Naive thymus-derived CD8-positive, alpha-beta T cell (primary cell): ENCODE data around the gene ARID3A. TPM values are rescaled to one million over a fixed set of nuclear protein-coding genes. Genes with fewer than 3 reads are reported as not detected.
A peak's percentile ranks its signal among the peaks of the same experiment; 100 is the strongest.

Experiments
- ATAC-seq, 2 donors: fragments of 150-1000 bp; cut with Tn5 transposase in 1 of 2; sonication (Bioruptor Pico), chemical (Tn5 transposase) in 1 of 2; 1 replicate in 1 of 2; 2 replicates in 1 of 2; pipeline ENCODE4 v1.10.0; 2021; ENCODE audit warnings: mild to moderate bottlenecking in 2 of 2, moderate library complexity in 2 of 2
- POLR2A ChIA-PET: fragments of 350-600 bp; sonication (Branson Sonifier 250); formaldehyde crosslinking; loops from one replicate; lab custom pipeline; 2021; ENCODE audit warnings: antibody characterized with exemption; lab: Charles Lee
- DNase-seq, 10 donors: peaks; one replicate each; pipeline versions ENCODE4 v3.0.0 to v3.0.0-alpha.2; 2020 to 2022
- H3K27ac Mint-ChIP-seq, 10 donors: one replicate each; pipeline ENCODE4 v1.8.0; 2020 to 2022; ENCODE audit warnings: mild to moderate bottlenecking in 10 of 10, mixed read lengths in 10 of 10, moderate library complexity in 4 of 10, inconsistent platforms in 1 of 10
- H3K27me3 Mint-ChIP-seq, 5 donors: one replicate each; pipeline ENCODE4 v1.8.0; 2021 to 2022; ENCODE audit warnings: mixed read lengths in 5 of 5
- H3K36me3 Mint-ChIP-seq, 3 donors: one replicate each; pipeline ENCODE4 v1.8.0; 2020 to 2022; ENCODE audit warnings: mixed read lengths in 3 of 3, mild to moderate bottlenecking in 2 of 3, inconsistent platforms in 1 of 3
- H3K4me1 Mint-ChIP-seq, 4 donors: one replicate each; pipeline ENCODE4 v1.8.0; 2021 to 2022; ENCODE audit warnings: mixed read lengths in 4 of 4
- H3K4me3 Mint-ChIP-seq, 10 donors: one replicate each; pipeline ENCODE4 v1.8.0; 2020 to 2022; ENCODE audit warnings: mild to moderate bottlenecking in 10 of 10, mixed read lengths in 10 of 10, moderate library complexity in 6 of 10, inconsistent platforms in 1 of 10
- H3K9me3 Mint-ChIP-seq, 9 donors: one replicate each; pipeline ENCODE4 v1.8.0; 2020 to 2022; ENCODE audit warnings: mixed read lengths in 9 of 9, mild to moderate bottlenecking in 3 of 9, inconsistent platforms in 1 of 9, moderate library complexity in 1 of 9
- polyA plus RNA-seq, 3 donors: library from polyadenylated mRNA; unstranded; fragments of 300-500 nt; fragmentation: Illumina TruSeq; gene quantifications; one replicate each; pipeline ENCODE4 v1.2.3, GENCODE V29; 2021
- total RNA-seq, 8 experiments: library from RNA in 2 of 8; stranded (reverse) in 2 of 8; gene quantifications; one replicate each; pipeline ENCODE4 v1.2.3 and lab custom pipeline; 2021 to 2026

ARID3A gene
- total and polyA plus RNA-seq, 5 experiments from 2014 or later: 0.09 to 5.0 (median 0.58) TPM

DNA sequence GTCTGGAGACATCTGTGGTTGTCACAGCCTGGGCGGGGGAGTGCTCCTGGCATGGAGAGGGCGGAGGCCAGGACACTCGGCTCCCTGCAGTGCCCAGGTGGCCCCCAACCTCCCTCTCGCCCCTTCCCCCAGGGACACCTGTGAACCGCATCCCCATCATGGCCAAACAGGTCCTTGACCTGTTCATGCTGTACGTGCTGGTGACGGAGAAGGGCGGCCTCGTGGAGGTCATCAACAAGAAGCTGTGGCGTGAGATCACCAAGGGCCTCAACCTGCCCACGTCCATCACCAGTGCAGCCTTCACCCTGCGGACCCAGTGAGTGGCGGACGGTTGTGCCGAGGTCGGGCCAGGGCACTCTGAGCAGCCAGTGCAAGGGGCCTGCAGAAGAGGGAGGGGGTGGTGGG, 38.3 kb downstream of the ARID3A start:
- Mint-ChIP-seq H3K27ac (no peak overlapping the region), H3K4me3 (no peak overlapping the region), H3K27me3 (no peaks in the 10 kb centered on the region), H3K4me1 (no peaks in the 10 kb centered on the region), H3K36me3 (no peaks in the 10 kb centered on the region), H3K9me3 (no peaks in the 10 kb centered on the region)
- DNase-seq (no peak), ATAC-seq (no peak)
- POLR2A ChIA-PET: no interaction called here

- H3K4me1 Mint-ChIP-seq: no peaks in the 10 kb centered on the region
- DNase-seq: no peak
- POLR2A ChIA-PET: interaction anchor here (0.6 to 1.1 kb wide), 3 partner anchors 32 to 381 kb away, joined by 3 read pairs; no protein-coding TSS in a partner anchor
- no peak for ATAC-seq
- H3K27me3 Mint-ChIP-seq: no peaks in the 10 kb centered on the region
- H3K36me3 Mint-ChIP-seq: no peaks in the 10 kb centered on the region
- no peak overlapping the region for H3K4me3 Mint-ChIP-seq
- H3K9me3 Mint-ChIP-seq: no peaks in the 10 kb centered on the region
- no peak overlapping the region for H3K27ac Mint-ChIP-seq
These were observed 39.2 kb downstream of the ARID3A start for GRCh38 chr19:964761-965694.

DNA sequence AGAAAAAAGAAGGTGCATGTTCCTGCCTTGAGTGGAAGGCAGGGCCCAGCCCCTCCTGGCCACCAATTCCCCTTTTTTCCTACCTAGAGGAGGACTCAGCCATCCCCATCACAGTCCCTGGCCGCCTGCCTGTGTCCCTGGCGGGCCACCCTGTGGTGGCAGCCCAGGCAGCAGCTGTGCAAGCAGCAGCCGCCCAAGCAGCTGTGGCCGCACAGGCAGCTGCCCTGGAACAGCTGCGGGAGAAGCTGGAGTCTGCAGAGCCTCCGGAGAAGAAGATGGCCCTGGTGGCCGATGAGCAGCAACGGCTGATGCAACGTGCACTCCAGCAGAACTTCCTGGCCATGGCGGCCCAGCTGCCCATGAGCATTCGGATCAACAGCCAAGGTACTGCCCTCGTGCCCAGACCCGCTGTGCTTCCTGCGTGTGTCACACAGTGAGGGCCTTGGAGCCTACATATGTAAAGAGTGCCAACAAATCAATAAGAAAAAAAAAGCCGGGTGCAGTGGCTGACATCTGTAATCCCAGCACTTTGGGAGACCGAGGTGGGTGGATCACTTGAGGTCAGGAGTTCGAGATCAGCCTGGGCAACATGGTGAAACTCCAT, 40.8 kb downstream of the ARID3A start:
- Mint-ChIP-seq H3K36me3 (peaks cover 0 to 10% (median 4%) of the 10 kb centered on the region in 3 donors), H3K4me1 (no peaks in the 10 kb centered on the region), H3K27ac (no peak overlapping the region), H3K27me3 (no peaks in the 10 kb centered on the region), H3K4me3 (no peak overlapping the region), H3K9me3 (peaks cover 0 to 9% (median 0%) of the 10 kb centered on the region in 9 donors)
- DNase-seq (no peak), ATAC-seq (no peak)
- POLR2A ChIA-PET: interaction anchor here (0.6 to 0.7 kb wide), 4 partner anchors 59 to 482 kb away, joined by 3 to 7 read pairs (median 4); no protein-coding TSS in a partner anchor

DNA sequence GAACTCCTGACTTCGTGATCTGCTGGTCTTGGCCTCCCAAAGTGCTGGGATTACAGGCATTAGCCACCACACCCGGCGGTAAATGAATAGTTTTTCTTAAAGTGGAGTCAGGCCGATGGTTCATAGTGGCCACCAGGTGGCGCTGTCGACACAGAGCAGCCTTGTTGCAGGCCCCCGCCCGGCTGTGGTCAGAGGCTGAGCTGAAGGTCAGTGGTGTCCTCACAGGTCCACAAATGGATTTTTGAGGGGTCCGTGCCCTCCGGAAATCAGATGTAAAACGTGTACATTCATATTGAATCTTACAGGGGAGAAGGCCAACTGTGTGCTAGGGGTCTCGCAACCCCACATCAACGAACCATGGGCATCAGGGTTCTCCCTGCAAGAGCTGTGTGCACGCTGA, 44.9 kb downstream of the ARID3A start:
- H3K9me3 Mint-ChIP-seq: peaks cover 0 to 9% (median 0%) of the 10 kb centered on the region in 9 donors
- H3K36me3 Mint-ChIP-seq: peaks cover 2 to 14% (median 4%) of the 10 kb centered on the region in 3 donors
- no peaks in the 10 kb centered on the region for H3K27me3 Mint-ChIP-seq
- POLR2A ChIA-PET: interaction anchor here (0.7 to 1.1 kb wide), 2 partner anchors 13 to 194 kb away, joined by 4 to 6 read pairs; partner anchors contain the start of gene WDR18
- no peaks in the 10 kb centered on the region for H3K4me1 Mint-ChIP-seq
- ATAC-seq: no peak
- H3K4me3 Mint-ChIP-seq: no peak overlapping the region
- peak overlapping the region in 2 of 10 donors; percentile 9 to 91 for H3K27ac Mint-ChIP-seq
- no peak for DNase-seq

DNA sequence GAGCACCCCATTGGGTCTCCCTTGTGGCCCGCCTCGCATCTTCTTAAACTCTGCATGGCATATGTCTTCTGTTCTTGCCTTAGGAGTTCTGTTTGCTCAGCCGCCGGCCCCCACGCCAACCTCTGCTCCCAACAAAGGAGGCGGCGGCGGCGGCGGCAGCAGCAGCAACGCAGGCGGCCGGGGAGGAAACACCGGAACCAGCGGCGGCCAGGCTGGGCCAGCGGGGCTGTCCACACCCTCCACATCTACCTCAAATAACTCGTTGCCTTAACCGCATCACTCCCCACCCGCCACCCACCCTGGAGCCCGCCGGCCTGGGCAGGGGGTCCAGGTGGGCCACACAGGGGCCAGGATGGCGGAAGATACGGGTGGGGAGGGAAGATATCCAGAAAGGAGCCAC, 46.0 kb downstream of the ARID3A start:
- H3K4me3 Mint-ChIP-seq: no peak overlapping the region
- peaks cover 2 to 14% (median 4%) of the 10 kb centered on the region in 3 donors for H3K36me3 Mint-ChIP-seq
- ATAC-seq (no peak), DNase-seq (no peak)
- H3K4me1 Mint-ChIP-seq: no peaks in the 10 kb centered on the region
- POLR2A ChIA-PET: interaction anchor here (1.0 kb wide), 1 partner anchor 67 kb away, joined by 4 read pairs; no protein-coding TSS in a partner anchor
- no peak overlapping the region for H3K27ac Mint-ChIP-seq
- no peaks in the 10 kb centered on the region for H3K27me3 Mint-ChIP-seq
- H3K9me3 Mint-ChIP-seq: peaks cover 0 to 9% (median 0%) of the 10 kb centered on the region in 9 donors

GRCh38 chr19:972281-972680, 46.4 kb downstream of the ARID3A start:
- H3K36me3 Mint-ChIP-seq: peaks cover 2 to 14% (median 4%) of the 10 kb centered on the region in 3 donors
- POLR2A ChIA-PET: interaction anchor here (0.7 to 1.0 kb wide), 3 partner anchors 11 to 199 kb away, joined by 3 to 5 read pairs (median 4); no protein-coding TSS in a partner anchor
- ATAC-seq: no peak
- no peak for DNase-seq
- no peaks in the 10 kb centered on the region for H3K27me3 Mint-ChIP-seq
- H3K9me3 Mint-ChIP-seq: peaks cover 0 to 9% (median 0%) of the 10 kb centered on the region in 9 donors
- H3K27ac Mint-ChIP-seq: no peak overlapping the region
- no peaks in the 10 kb centered on the region for H3K4me1 Mint-ChIP-seq
- H3K4me3 Mint-ChIP-seq: no peak overlapping the region

DNA sequence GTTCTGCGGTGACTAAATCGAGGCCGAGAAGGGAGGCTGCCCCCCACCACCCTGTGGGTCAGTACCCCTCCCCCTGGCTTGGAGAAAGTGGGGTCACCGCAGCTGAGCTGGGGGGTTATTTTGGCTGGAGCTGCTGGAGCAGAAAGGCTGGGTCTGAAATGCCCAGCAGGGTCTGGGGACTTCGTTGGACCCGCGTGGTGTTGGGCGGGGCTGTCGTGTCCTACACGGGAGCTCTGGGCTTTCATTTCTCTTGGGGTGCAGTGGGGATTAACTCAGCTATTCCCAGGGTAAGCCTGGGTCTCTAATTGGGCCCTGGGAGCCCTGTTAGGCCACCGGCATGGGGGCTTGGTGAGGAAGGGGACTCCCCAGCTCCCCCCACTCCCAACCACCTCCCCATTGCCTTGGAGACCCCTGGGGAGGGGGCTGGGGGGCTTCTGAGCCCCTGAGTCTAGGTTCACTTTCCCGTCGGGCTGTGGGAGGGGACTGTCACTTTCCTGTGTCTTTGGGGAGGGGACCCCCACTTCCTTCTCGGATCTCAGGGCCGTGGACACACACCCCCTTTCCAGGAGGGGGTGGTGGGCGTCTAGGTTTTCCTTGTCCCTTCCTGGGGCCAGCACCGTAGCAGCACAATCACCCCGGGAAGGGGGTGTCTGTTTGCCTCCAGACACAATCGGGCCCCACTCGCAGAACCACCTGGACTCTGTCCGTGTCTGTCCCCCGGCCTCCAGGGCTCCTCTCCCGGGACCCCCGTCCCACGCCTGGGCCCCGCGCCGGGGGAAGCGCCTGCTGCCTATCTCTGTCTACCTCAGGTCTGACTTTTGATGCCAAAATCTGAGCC, 48.1 kb downstream of the ARID3A start:
- Mint-ChIP-seq H3K27ac (no peak overlapping the region), H3K36me3 (peaks cover 2 to 14% (median 4%) of the 10 kb centered on the region in 3 donors), H3K4me3 (no peak overlapping the region), H3K4me1 (no peaks in the 10 kb centered on the region), H3K9me3 (peaks cover 0 to 9% (median 0%) of the 10 kb centered on the region in 9 donors), H3K27me3 (no peaks in the 10 kb centered on the region)
- POLR2A ChIA-PET: no interaction called here
- no peak for DNase-seq
- no peak for ATAC-seq

- no peaks in the 10 kb centered on the region for H3K27me3 Mint-ChIP-seq
- no peak overlapping the region for H3K27ac Mint-ChIP-seq
- H3K36me3 Mint-ChIP-seq: peaks cover 2 to 14% (median 4%) of the 10 kb centered on the region in 3 donors
- ATAC-seq (no peak), DNase-seq (no peak)
- POLR2A ChIA-PET: no interaction called here
- no peaks in the 10 kb centered on the region for H3K4me1 Mint-ChIP-seq
- peaks cover 0 to 9% (median 0%) of the 10 kb centered on the region in 9 donors for H3K9me3 Mint-ChIP-seq
- H3K4me3 Mint-ChIP-seq: no peak overlapping the region
These were observed 48.9 kb downstream of the ARID3A start for GRCh38 chr19:974564-975257.

DNA sequence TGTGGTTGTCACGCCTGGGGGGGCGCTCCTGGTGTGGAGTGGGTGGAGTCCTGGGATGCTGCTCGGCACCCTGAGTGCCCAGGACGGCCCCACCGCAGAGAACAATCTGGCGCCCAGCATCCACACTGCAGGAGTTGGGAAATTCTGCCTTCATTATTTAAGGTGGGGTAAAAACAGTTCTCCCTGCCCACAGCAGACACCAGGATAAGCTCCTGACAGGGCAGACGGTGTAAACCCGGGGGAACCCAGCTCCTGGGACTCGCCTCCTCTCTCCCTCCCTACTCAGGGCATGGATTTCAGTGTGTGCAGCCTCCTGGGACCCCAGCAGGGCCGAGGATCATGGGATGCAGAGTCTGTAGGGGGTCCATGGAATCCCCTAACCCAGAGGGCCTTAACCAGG, 50.6 kb downstream of the ARID3A start:
- Mint-ChIP-seq H3K27me3 (no peaks in the 10 kb centered on the region), H3K36me3 (peaks cover 0 to 4% (median 2%) of the 10 kb centered on the region in 3 donors), H3K9me3 (no peaks in the 10 kb centered on the region), H3K27ac (no peak overlapping the region), H3K4me3 (no peak overlapping the region), H3K4me1 (no peaks in the 10 kb centered on the region)
- POLR2A ChIA-PET: no interaction called here
- ATAC-seq (no peak), DNase-seq (no peak)

- H3K9me3 Mint-ChIP-seq: no peaks in the 10 kb centered on the region
- H3K4me3 Mint-ChIP-seq: no peak overlapping the region
- POLR2A ChIA-PET: no interaction called here
- no peak overlapping the region for H3K27ac Mint-ChIP-seq
- H3K36me3 Mint-ChIP-seq: peaks cover 0 to 4% (median 2%) of the 10 kb centered on the region in 3 donors
- no peaks in the 10 kb centered on the region for H3K27me3 Mint-ChIP-seq
- no peak for ATAC-seq
- no peak for DNase-seq
- no peaks in the 10 kb centered on the region for H3K4me1 Mint-ChIP-seq
These were observed 51.2 kb downstream of the ARID3A start for GRCh38 chr19:977058-977464.

DNA sequence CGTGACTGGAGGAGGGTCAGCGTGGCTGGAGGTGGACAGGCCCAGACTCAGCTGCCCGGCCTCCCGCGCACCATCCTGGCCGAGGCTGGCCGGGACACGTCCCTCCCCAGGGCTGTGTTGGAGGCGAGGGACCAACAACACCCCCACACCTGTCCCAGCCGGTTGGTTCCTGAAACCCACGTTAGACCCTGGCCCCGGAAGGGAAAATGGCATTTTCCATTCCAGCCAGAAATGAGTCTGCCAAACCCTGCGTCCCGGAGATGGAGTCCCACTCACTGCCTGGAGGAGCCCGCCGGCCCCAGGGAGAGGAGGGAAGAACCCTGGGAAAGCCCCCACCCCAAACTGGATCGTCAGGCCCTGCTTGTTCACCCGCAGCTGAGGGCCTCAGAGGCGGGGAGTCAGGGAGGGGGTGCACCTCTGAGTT, 53.5 kb downstream of the ARID3A start:
- Mint-ChIP-seq H3K9me3 (no peaks in the 10 kb centered on the region), H3K4me1 (peaks cover 2 to 9% (median 6%) of the 10 kb centered on the region in 4 donors), H3K4me3 (no peak overlapping the region), H3K27me3 (no peaks in the 10 kb centered on the region), H3K36me3 (no peaks in the 10 kb centered on the region), H3K27ac (no peak overlapping the region)
- DNase-seq: no peak
- ATAC-seq: no peak
- POLR2A ChIA-PET: interaction anchor here (5.7 kb wide), 1 partner anchor 57 kb away, joined by 101 read pairs; no protein-coding TSS in a partner anchor
